Head of caudate nucleus (tissue), 42 donors: ENCODE results near the gene PELI2.
"Not testable (repeated sequence)": the region's sequence is repeated elsewhere in the genome, so short reads cannot be mapped to it uniquely, and the experiment has no call there.

ENCODE experiments used
- DNase-seq, 42 donors: peaks; one replicate each; pipeline versions ENCODE4 v3.0.0 to v3.0.0-alpha.2; 2020 to 2021; ENCODE audit warnings: mixed read lengths in 7 of 42
- intact Hi-C: fragments of 100-400 bp; cut with DNase I; formaldehyde crosslinking; loops from one replicate; pipeline ENCODE4 v1.15.0; 2022

PELI2 gene

GRCh38 chr14:56159066-56159465, 40.9 kb downstream of the PELI2 start:
- no peak for DNase-seq
- intact Hi-C loops = no loop called here

- intact Hi-C loops = no loop called here
- DNase-seq = no peak
Measured at GRCh38 chr14:56160088-56160487, 41.9 kb downstream of the PELI2 start.

GRCh38 chr14:56161658-56162057, 43.4 kb downstream of the PELI2 start:
- DNase-seq = no peak
- intact Hi-C loops = no loop called here

GRCh38 chr14:56162476-56162875, 44.3 kb downstream of the PELI2 start:
- DNase-seq = no peak
- intact Hi-C loops = no loop called here

- intact Hi-C loops, DNase-seq: not testable (repeated sequence)
Measured at GRCh38 chr14:56166579-56166978, 48.4 kb downstream of the PELI2 start.

GRCh38 chr14:56168007-56168616, 49.9 kb downstream of the PELI2 start:
- DNase-seq = no peak
- intact Hi-C loops = no loop called here

GRCh38 chr14:56170028-56170427, 51.8 kb downstream of the PELI2 start:
- intact Hi-C loops = no loop called here
- no peak for DNase-seq

GRCh38 chr14:56170877-56171422, 52.7 kb downstream of the PELI2 start:
- intact Hi-C loops = no loop called here
- DNase-seq = no peak

- no peak for DNase-seq
- intact Hi-C loops = no loop called here
Measured at GRCh38 chr14:56172074-56172473, 53.9 kb downstream of the PELI2 start.

GRCh38 chr14:56172571-56172971, 54.4 kb downstream of the PELI2 start:
- no peak for DNase-seq
- intact Hi-C loops = no loop called here

GRCh38 chr14:56173365-56173922, 55.2 kb downstream of the PELI2 start:
- intact Hi-C loops = no loop called here
- DNase-seq = no peak

- intact Hi-C loops = no loop called here
- DNase-seq = no peak
Measured at GRCh38 chr14:56175773-56176172, 57.6 kb downstream of the PELI2 start.

GRCh38 chr14:56176530-56176929, 58.3 kb downstream of the PELI2 start:
- intact Hi-C loops = no loop called here
- no peak for DNase-seq

GRCh38 chr14:56177036-56177435, 58.8 kb downstream of the PELI2 start:
- intact Hi-C loops = no loop called here
- DNase-seq = no peak

- no peak for DNase-seq
- intact Hi-C loops = no loop called here
Measured at GRCh38 chr14:56180754-56181542, 62.7 kb downstream of the PELI2 start.

GRCh38 chr14:56181681-56182085, 63.5 kb downstream of the PELI2 start:
- intact Hi-C loops = no loop called here
- no peak for DNase-seq

GRCh38 chr14:56182410-56182809, 64.2 kb downstream of the PELI2 start:
- intact Hi-C loops = no loop called here
- no peak for DNase-seq

- no peak for DNase-seq
- intact Hi-C loops = no loop called here
Measured at GRCh38 chr14:56183631-56184157, 65.5 kb downstream of the PELI2 start.

GRCh38 chr14:56185992-56186391, 67.8 kb downstream of the PELI2 start:
- intact Hi-C loops = no loop called here
- DNase-seq = peak in 2 of 42 donors; percentile 6 to 16

GRCh38 chr14:56187736-56188135, 69.5 kb downstream of the PELI2 start:
- DNase-seq = no peak
- intact Hi-C loops = no loop called here
